GF-D8 (cell line): ENCODE data around the gene TMEM9B.
"Not testable (repeated sequence)": the region's sequence is repeated elsewhere in the genome, so short reads cannot be mapped to it uniquely, and the experiment has no call there.

Experiments
- DNase-seq: peaks from one replicate; lab custom pipeline; 2025; lab: John Stamatoyannopoulos, UW

The TMEM9B gene

GRCh38 chr11:8964324-8965320 lies at the start of gene TMEM9B:
TMEM9B (minus strand) TSS chr11:8964442; CDS start chr11:8964313, 129 bp downstream.
- peak; percentile 22 for DNase-seq

- no peak for DNase-seq
Observed at GRCh38 chr11:9013373-9013772, 49.1 kb upstream of the TMEM9B start.

DNA sequence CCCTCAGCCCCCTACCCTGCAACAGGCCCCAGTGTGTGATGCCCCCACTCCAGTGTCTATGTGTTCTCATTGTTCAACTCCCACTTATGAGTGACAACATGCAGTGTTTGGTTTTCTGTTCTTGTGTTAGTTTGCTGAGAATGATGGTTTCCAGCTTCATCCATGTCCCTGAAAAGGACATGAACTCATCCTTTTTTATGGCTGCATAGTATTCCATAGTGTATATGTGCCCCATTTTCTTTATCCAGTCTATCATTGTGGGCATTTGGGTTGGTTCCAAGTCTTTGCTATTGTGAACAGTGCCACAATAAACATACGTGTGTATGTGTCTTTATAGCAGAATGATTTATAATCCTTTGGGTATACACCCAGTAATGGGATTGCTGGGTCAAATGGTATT lies 45.3 kb upstream of the TMEM9B start:
- not testable (repeated sequence) for DNase-seq

GRCh38 chr11:9008661-9009060 lies 44.4 kb upstream of the TMEM9B start:
- DNase-seq, result no peak

DNA sequence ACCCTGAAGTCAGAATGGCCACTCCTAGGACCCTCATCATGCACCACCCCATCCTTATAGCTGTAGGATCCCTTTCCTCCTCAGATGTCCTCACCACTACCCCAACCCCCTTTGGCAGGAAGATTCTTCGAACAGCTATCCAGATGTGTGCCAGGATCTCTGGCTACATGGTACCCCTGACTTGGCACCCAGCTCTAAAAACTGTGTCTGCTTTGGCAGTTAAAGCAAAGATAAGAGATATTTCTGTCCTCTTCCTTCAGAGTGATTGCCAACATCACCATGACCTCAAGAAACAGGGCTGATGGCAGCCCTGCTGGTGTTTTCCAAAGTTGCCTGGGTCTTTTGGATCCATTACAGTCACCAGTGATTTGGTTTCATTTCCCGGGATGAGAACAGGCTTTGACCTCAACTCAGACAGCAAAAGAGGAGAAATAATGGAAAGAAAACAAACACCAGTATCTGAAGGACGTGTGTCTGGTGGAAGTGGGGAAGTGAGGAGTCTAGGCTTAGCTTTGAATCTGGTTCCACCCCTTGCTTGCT lies 43.8 kb upstream of the TMEM9B start:
- DNase-seq, result no peak

DNA sequence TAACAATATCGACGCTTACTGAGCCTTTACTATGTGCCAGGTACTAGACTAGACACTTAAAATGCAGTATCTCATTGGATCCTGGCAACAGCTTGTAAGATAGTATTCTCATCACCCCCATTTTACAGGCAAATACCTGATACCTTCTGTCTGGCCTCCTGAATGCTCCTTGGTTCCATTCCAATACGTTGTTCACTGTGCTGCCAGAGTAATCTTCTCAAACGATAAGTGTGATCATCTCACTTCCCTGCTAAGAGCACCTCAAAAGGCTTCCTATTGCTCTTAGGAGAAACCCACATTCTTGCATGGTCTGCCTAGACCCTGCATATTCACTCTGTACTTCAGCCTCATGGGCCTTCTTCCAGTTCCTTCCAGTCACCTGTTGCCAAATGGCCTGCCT lies 40.8 kb upstream of the TMEM9B start:
- no peak for DNase-seq

- no peak for DNase-seq
Observed at GRCh38 chr11:9004183-9004926, 40.1 kb upstream of the TMEM9B start.

GRCh38 chr11:9003573-9004182 lies 39.4 kb upstream of the TMEM9B start, which contains the start of gene NRIP3:
NRIP3 (minus strand) TSS chr11:9004001; CDS start chr11:9003935, 66 bp downstream.
- DNase-seq, result no peak

GRCh38 chr11:9002920-9003572 lies 38.8 kb upstream of the TMEM9B start:
- no peak for DNase-seq

- DNase-seq, result peak; percentile 45
Observed at GRCh38 chr11:9001736-9002135, 37.5 kb upstream of the TMEM9B start.

- DNase-seq, result no peak
Observed at GRCh38 chr11:8998017-8998416, 33.8 kb upstream of the TMEM9B start.

DNA sequence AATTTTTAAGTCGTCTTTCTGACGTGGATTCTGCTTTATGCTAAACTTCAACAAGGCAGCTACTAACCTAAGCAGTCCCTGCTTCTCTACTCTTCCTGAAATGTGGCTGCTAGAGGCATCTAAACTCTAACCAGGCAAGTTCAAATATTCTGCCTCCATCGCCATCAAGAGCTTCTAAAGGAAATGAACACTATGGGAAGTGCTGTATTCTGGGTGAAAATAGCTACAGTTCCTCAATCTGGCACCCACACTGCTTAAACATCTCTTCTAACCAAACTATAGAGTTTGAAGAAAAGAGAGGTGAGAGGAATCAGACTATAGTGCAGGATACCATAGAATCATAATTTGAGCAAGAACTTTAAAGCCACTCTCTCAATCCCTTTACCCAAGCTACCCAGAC lies 33.2 kb upstream of the TMEM9B start:
- no peak for DNase-seq

- DNase-seq, result no peak
Observed at GRCh38 chr11:8989453-8989852, 25.2 kb upstream of the TMEM9B start.

DNA sequence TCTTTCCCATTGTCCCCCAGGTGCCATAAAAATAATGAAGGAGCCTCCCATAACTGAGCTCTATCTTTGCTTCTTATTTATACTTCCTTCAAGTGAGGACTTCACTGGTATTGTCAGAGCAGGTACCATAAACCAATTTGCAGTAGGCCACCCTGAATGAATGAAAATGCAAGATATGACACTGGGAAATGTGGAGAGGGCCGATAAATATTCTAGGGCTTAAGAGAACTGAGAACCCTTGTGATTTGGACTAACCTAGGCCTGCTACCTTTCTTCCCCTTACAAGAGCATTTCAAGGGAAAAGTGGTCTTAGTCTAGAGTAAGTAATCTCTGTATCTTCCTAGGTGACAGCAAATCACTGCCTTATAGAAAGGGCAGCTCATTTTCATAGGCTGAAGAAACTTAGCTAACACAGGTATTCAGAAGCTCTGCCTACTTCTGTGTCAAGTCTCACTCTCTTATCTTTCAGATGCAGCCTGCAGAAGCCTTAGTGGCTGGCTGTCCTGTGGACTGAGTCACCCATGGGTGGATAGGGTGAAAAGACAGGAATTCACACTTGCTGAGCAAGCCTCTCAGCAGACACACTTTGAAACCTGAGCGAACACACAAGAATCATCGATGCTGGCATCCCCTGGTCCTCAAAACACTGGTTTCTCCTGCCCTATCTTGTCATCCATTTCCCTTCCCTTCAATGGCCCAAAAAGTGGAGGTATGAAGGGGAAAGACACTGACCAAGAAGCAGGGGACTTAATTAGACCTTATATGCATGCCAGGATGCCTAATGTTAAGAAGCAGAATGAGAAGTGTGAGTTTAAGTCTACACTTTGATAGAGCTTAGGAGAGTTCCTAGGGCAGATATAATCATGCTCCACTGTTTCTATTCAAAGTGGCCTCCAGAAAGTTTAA lies 24.3 kb upstream of the TMEM9B start:
- no peak for DNase-seq

GRCh38 chr11:8987446-8987845 lies 23.2 kb upstream of the TMEM9B start:
- DNase-seq, result no peak

- DNase-seq, result not testable (repeated sequence)
Observed at GRCh38 chr11:8986772-8987171, 22.5 kb upstream of the TMEM9B start.

DNA sequence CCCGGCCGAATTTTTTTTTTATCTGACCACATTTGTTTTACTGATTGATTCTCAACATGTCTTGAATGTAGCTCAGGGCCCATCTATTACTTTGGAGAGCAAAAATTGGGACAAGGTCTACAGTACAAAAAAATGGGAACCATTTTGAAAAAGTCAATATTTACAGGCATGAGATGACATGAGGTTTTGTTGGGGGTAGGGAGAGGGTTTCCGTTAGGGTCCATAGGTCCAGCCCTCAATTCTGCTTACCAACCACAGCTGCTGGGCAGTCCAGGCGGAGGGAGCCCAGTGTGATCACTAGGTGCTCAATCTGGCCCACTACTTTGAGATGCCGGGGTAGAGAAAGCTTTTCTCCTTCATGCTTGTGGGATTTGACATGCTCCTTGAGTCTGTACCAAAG lies 21.2 kb upstream of the TMEM9B start:
- no peak for DNase-seq

DNA sequence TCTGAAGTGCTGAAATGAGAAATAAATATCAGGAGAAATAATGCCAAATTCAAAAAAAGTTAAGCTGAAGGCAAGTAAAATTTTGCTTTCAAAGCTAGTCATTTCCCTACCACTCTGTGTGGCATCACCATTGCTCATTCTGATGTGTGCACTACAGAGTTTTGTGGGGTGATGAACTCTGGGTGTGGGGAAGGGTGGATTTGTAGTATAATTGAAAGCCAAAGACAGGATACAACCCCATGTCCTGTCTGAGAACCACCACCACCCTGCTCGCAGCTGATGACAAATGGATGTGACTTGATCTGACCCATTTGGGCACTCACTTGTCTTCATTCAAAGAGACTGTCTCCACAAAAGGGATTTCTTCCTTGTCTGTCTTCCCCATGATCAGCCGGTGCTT lies 19.3 kb upstream of the TMEM9B start:
- DNase-seq, result no peak

GRCh38 chr11:8980485-8980884 lies 16.2 kb upstream of the TMEM9B start:
- DNase-seq, result no peak

- not testable (repeated sequence) for DNase-seq
Observed at GRCh38 chr11:8979365-8979764, 15.1 kb upstream of the TMEM9B start.

DNA sequence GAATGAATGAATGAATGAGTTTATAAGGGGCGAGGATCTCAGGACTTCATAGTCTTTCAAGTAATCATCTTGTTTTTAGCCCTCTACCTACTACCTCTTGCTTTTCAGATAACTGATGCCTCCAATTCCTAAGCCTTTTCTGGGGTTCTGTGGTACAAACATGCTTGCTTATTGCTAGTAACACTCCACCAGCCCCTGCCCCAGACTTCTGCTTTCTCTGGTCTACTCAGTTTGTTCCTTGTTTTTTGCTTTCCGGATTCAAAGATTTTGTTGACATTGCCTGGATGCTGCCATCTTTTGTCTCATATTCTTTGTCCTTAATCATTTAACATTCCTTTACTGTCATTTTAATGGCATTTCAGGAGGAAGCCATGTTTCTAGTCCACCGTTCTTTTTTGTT lies 8.9 kb upstream of the TMEM9B start:
- DNase-seq, result no peak
